ENCODE results near the gene ATP8B2.

GRCh38 chr1:154327466-154328317 is 2.4 kb downstream of the ATP8B2 start:
- TF ChIP-seq CTCF (IDR thresholded peaks at IDR 0.05; ENCODE audit: insufficient read depth, low read length) (no peak), GABPA (IDR thresholded peaks at IDR 0.05; ENCODE audit: low read depth) (no peak), REST (IDR thresholded peaks at IDR 0.05; ENCODE audit: insufficient replicate concordance, low read depth) (no peak)
